MM.1S (cell line): ENCODE measurements around the gene UBE3A.

Source experiments
- DNase-seq: peaks from one replicate; pipeline ENCODE4 v3.0.0-alpha.2; 2015
- H2AFZ ChIP-seq: fragments of 300-600 bp; sonication (generic); 2 replicates; pipeline ENCODE4 v1.6.0; 2016; ENCODE audit warnings: antibody characterized with exemption, low read length
- H3F3A ChIP-seq: fragments of 300-600 bp; sonication (generic); 2 replicates; pipeline ENCODE4 v1.6.1; 2016; ENCODE audit warnings: mild to moderate bottlenecking, antibody characterized with exemption, low read length, moderate library complexity, mixed read lengths; ENCODE audit not compliant: insufficient read depth
- H3K27ac ChIP-seq: fragments of 300-600 bp; sonication (generic); 2 replicates; pipeline ENCODE4 v1.5.1; 2016; ENCODE audit warnings: mild to moderate bottlenecking, low read length
- H3K27me3 ChIP-seq: fragments of 300-600 bp; sonication (generic); replicated peaks from 2 replicates; pipeline ENCODE4 v1.6.0; 2016; ENCODE audit warnings: low read length; ENCODE audit not compliant: insufficient read depth
- H3K36me3 ChIP-seq: fragments of 300-600 bp; sonication (generic); replicated peaks from 2 replicates; pipeline ENCODE4 v1.6.1; 2016; ENCODE audit warnings: mild to moderate bottlenecking, low read length, mixed read lengths; ENCODE audit not compliant: insufficient read depth
- H3K4me1 ChIP-seq: fragments of 300-600 bp; sonication (generic); 2 replicates; pipeline ENCODE4 v1.6.1; 2016; ENCODE audit warnings: low read length, mixed read lengths
- H3K4me2 ChIP-seq: fragments of 300-600 bp; sonication (generic); 2 replicates; pipeline ENCODE4 v1.6.0; 2016; ENCODE audit warnings: low read depth, low read length
- H3K4me3 ChIP-seq: fragments of 300-600 bp; sonication (generic); 2 replicates; pipeline ENCODE4 v1.5.1; 2016; ENCODE audit warnings: low read length, mixed read lengths
- H3K79me2 ChIP-seq: fragments of 300-600 bp; sonication (generic); 2 replicates; pipeline ENCODE4 v1.6.1; 2016; ENCODE audit warnings: mixed run types, low read length, mixed read lengths
- H3K9ac ChIP-seq: fragments of 300-600 bp; sonication (generic); 2 replicates; pipeline ENCODE4 v1.6.1; 2016; ENCODE audit warnings: low read length, mixed read lengths
- H3K9me2 ChIP-seq: fragments of 300-600 bp; sonication (generic); replicated peaks from 2 replicates; pipeline ENCODE4 v1.6.1; 2016; ENCODE audit warnings: mild to moderate bottlenecking, low read length, mixed read lengths; ENCODE audit not compliant: insufficient read depth
- H3K9me3 ChIP-seq: fragments of 300-600 bp; sonication (generic); replicated peaks from 2 replicates; pipeline ENCODE4 v1.6.1; 2016; ENCODE audit warnings: mild to moderate bottlenecking, low read length, mixed read lengths; ENCODE audit not compliant: insufficient read depth
- H4K20me1 ChIP-seq: fragments of 300-600 bp; sonication (generic); 2 replicates; pipeline ENCODE4 v1.6.1; 2016; ENCODE audit warnings: mild to moderate bottlenecking, low read length, moderate library complexity, mixed read lengths; ENCODE audit not compliant: insufficient read depth
- EZH2 ChIP-seq: fragments of 300-600 bp; sonication (generic); optimal IDR thresholded peaks from 2 replicates; pipeline ENCODE3; 2017; ENCODE audit warnings: low read depth, mild to moderate bottlenecking, antibody characterized with exemption, low read length, mixed read lengths
- EZH2phosphoT487 ChIP-seq: fragments of 300-600 bp; sonication (generic); IDR thresholded peaks from 2 replicates; pipeline ENCODE4 v1.6.1; 2018; ENCODE audit warnings: antibody characterized with exemption, low read length
- TF ChIP-seq, protein P1 (sequence below): fragments of 300-600 bp; sonication (generic); IDR thresholded peaks from 2 replicates; pipeline ENCODE4 v1.5.1; 2016; ENCODE audit warnings: antibody characterized with exemption, low read length, mixed read lengths

The UBE3A gene

DNA sequence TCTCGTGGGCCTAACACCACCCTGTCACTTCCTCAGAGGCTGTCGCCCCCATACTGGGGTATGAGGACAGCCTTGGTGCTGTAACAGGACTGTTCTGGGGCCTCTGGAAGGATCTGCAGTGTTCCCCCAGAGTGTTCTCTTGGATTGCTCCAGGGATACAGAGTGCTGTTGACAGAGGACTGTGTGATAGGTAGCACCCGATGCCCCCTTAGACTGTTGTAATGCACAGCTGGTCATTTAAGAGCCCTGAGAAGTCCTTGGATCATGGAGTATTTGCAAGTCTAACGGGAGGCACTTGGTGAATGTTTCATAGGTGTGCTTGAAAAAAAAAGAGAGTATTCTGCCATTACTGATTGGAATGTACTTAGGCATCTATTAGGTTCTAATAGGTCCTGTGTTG, 35.4 kb upstream of the UBE3A start:
- H3K79me2 ChIP-seq: no peaks in the 10 kb centered on the region
- H2AFZ ChIP-seq: no peak overlapping the region
- H3K4me3 ChIP-seq: no peak overlapping the region
- H3K36me3 ChIP-seq: no peaks in the 10 kb centered on the region
- H3K4me2 ChIP-seq: no peak overlapping the region
- no peak overlapping the region for H3K27ac ChIP-seq
- no peaks in the 10 kb centered on the region for H3K27me3 ChIP-seq
- no peaks in the 10 kb centered on the region for H3K4me1 ChIP-seq
- DNase-seq: no peak
- H3F3A ChIP-seq: no peaks in the 10 kb centered on the region
- H3K9me2 ChIP-seq: no peaks in the 10 kb centered on the region
- TF ChIP-seq EZH2: no peak
- TF ChIP-seq, protein P1, sequence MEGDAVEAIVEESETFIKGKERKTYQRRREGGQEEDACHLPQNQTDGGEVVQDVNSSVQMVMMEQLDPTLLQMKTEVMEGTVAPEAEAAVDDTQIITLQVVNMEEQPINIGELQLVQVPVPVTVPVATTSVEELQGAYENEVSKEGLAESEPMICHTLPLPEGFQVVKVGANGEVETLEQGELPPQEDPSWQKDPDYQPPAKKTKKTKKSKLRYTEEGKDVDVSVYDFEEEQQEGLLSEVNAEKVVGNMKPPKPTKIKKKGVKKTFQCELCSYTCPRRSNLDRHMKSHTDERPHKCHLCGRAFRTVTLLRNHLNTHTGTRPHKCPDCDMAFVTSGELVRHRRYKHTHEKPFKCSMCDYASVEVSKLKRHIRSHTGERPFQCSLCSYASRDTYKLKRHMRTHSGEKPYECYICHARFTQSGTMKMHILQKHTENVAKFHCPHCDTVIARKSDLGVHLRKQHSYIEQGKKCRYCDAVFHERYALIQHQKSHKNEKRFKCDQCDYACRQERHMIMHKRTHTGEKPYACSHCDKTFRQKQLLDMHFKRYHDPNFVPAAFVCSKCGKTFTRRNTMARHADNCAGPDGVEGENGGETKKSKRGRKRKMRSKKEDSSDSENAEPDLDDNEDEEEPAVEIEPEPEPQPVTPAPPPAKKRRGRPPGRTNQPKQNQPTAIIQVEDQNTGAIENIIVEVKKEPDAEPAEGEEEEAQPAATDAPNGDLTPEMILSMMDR: no peak
- TF ChIP-seq EZH2phosphoT487: no peak
- no peak overlapping the region for H3K9ac ChIP-seq
- H4K20me1 ChIP-seq: no peaks in the 10 kb centered on the region
- no peaks in the 10 kb centered on the region for H3K9me3 ChIP-seq

- Histone ChIP-seq H3K9me2 (no peaks in the 10 kb centered on the region), H3K4me3 (no peak overlapping the region), H2AFZ (no peak overlapping the region), H3K9ac (no peak overlapping the region), H3K36me3 (no peaks in the 10 kb centered on the region), H4K20me1 (no peaks in the 10 kb centered on the region), H3K79me2 (no peaks in the 10 kb centered on the region), H3K4me2 (no peak overlapping the region), H3K27me3 (no peaks in the 10 kb centered on the region), H3K9me3 (no peaks in the 10 kb centered on the region), H3K4me1 (no peaks in the 10 kb centered on the region), H3K27ac (no peak overlapping the region), H3F3A (no peaks in the 10 kb centered on the region)
- no peak for TF ChIP-seq EZH2
- TF ChIP-seq, protein P1: no peak
- TF ChIP-seq EZH2phosphoT487: no peak
- no peak for DNase-seq
Observed at GRCh38 chr15:25470230-25470629, 31.4 kb upstream of the UBE3A start.

- Histone ChIP-seq H3K27me3 (no peaks in the 10 kb centered on the region), H4K20me1 (no peaks in the 10 kb centered on the region), H3K9ac (no peak overlapping the region), H3K79me2 (no peaks in the 10 kb centered on the region), H2AFZ (no peak overlapping the region), H3K4me3 (no peak overlapping the region), H3K9me3 (no peaks in the 10 kb centered on the region), H3K4me2 (no peak overlapping the region), H3K27ac (no peak overlapping the region), H3F3A (no peaks in the 10 kb centered on the region), H3K4me1 (no peaks in the 10 kb centered on the region), H3K9me2 (no peaks in the 10 kb centered on the region), H3K36me3 (no peaks in the 10 kb centered on the region)
- no peak for TF ChIP-seq EZH2
- DNase-seq: no peak
Observed at GRCh38 chr15:25469377-25469776, 30.6 kb upstream of the UBE3A start.

DNA sequence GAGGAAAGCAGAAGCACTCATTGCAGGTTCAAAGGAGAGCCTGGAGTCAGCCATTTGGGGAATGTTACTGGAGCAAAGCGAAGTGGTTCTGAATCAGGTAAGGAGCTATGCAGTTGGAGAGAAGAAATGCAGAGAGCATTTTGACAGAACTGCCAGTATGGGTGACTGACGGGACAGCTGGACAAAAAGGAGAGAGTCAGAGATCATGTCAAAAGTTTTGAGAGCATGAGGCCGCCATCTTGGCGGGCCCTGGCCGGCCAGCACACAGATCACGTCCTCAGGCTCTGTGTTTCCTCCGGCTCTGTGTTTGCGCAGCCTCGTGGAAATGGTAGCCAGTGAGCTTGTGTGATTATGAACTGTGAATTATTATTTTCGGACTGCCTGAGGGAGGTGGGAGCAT, 29.8 kb upstream of the UBE3A start:
- H3K4me1 ChIP-seq: no peaks in the 10 kb centered on the region
- no peaks in the 10 kb centered on the region for H3F3A ChIP-seq
- H3K9me2 ChIP-seq: no peaks in the 10 kb centered on the region
- H3K36me3 ChIP-seq: no peaks in the 10 kb centered on the region
- no peak for DNase-seq
- no peaks in the 10 kb centered on the region for H4K20me1 ChIP-seq
- no peak overlapping the region for H3K9ac ChIP-seq
- H2AFZ ChIP-seq: no peak overlapping the region
- H3K9me3 ChIP-seq: no peaks in the 10 kb centered on the region
- no peak overlapping the region for H3K4me3 ChIP-seq
- no peak overlapping the region for H3K27ac ChIP-seq
- no peaks in the 10 kb centered on the region for H3K79me2 ChIP-seq
- no peak overlapping the region for H3K4me2 ChIP-seq
- H3K27me3 ChIP-seq: no peaks in the 10 kb centered on the region
- TF ChIP-seq EZH2 (no peak), EZH2phosphoT487 (no peak)
- TF ChIP-seq, protein P1: no peak
